ENCODE results near the gene INPP5B.
"Not testable (repeated sequence)": the region's sequence is repeated elsewhere in the genome, so short reads cannot be mapped to it uniquely, and the experiment has no call there.

INPP5B gene

DNA sequence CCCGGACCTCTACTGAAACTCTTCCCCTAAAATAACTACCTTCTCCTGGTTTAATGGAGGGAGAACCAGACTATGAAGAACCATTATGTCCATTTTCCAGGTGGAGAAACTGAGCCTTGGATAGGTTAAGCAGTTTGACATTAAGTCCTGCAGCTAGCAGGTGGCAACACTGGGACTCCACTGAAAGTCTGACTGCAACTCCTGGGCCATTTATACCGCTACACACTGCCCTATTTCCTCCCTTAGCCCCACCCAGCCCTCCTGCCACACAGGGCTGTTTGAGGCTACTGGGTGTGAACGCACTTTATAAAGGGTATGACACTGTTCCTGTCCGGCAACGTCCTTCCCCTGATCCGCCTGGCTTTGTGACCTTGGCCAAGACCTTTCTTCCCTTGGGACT, 511 bp upstream of the INPP5B start:
- DNase-seq, result no peak

DNA sequence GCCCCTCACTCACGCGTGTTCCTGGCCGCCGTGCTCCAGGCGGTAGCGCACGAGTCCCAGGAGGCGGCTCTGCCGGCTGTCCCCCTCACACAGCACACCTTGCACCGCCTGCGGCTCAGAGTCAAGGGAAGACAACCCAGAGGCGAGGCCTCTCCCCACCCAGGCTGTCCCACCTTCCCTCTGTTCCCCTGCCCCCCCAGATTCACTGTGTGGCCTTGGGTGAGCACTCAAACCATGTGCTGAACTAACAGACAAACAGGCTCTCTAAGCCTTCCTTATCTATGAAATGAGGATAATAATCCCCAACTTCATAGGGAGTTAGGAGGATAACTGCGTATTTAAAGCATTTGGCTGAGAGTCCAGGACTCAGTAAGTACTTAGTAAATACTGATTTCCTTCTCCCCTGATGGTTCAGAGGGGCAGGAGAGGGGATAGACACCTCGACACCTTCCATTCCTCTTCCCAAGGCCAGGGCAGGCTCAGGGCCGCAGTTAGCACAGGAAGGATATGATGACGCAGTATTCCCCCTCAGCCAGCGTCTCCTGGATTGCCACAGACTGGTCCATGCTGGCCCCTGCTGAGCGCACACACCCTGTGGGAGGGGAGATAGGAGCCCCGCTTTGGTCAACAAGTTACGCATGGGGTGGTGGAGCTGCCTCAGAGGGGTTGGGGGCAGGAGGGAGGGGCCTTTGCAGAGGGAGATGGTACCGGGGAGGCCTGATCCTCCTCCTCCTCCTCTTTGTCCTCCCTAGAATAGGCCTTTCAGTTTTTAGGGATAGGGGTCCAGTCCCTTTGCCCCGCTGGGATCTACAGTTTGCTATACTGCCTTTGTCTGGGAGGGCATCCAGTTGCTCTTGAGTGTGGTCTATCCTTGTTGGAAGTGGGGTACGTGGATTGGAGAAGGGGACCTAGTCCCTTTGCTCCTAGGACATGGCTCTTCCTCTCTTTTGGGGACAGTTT, 830 bp downstream of the INPP5B start:
- DNase-seq, result no peak

DNA sequence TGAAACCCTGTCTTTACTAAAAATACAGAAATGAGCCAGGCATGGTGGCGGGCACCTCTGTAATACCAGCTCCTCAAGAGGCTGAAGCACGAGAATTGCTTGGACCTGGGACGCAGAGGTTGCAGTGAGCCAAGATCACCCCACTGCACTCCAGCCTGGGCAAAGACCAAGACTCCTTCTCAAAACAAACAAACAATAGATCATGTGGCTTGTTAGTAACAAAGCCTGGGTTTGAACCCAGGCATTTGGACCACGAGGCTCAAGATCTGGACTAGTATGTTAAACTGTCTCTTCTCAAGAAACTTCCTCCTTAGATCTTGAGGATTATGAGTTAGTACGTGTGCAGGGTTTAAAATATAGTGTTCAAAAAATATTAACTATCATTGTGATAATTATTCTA, 1.6 kb downstream of the INPP5B start:
- no peak for DNase-seq

DNA sequence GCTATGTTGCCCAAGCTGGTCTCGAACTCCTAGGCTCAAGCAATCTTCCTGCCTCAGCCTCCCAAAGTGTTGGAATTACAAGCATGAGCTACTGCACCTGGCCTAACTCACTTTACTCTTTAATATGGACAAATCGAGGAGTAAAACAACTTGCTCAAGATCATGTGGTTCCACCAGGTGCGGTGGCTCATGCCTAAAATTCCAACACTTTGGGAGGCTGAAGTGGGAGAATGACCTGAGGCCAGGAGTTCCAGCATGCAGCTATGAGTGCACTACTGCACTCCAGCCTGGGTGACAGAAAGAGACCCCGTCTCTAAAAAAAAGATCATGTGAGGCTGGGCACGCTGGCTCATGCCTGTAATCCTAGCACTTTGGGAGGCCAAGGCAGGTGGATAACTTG, 2.0 kb downstream of the INPP5B start:
- DNase-seq, result no peak

DNA sequence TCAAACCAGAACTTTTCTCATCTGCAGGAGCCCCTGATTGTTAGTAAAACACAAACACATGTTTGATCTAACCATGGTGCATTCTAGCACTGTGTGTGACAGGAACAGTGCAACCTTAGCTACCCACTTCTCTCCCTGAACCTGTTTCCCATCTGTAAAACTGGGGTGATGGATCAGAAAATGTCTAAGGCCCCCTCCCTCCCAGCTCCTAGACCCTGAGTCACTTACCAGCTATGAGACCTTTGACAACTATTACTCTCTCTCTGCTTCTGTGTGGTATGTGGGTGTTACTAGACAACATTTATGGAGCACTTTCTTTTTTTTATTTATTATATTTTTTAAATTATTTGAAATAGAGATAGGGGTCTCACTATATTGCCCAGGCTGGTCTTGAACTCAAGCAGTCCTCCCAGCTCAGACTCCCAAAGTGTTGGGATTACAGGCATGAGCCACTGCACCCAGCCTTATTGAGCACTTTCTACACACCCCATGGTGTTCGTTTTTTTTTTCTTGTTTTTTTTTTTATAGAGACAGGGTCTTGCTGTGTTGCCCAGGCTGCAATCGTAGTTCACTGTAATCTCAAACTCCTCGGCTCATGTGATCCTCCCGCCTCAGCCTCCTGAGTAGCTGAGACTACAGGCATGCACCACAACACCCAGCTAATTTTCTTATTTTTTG, 2.6 kb downstream of the INPP5B start:
- DNase-seq, result no peak

DNA sequence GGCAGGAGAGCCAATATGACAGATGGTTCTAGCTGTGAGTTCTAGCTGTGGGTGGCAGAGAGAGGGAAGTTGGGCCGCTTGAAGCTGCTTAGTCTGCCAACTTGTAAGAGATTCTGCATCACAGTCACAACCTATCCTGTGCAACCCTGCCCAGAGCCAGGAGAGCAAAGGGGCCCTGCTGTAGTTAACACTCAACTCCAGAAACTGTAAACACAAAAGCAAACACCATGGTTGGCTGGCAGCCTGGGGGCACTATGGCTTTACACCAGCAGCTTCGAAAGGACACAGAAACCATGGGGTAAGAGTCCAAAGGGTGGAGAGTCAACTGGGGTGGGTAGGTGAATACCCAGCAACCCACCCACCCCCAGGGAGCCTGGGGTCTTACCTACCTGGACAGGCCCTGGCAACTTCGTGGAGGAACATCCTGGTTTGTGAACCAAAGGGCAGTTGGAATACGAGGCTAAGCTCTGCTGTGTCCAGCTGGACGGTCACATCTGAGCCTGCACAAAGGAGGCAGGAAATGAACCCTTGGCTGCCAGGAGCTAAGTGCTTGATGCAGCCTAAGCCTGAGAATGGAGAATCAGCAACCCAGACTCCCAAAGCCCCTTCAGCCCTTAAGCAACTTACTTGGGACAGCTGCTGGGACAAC, 6.4 kb downstream of the INPP5B start:
- no peak for DNase-seq

DNA sequence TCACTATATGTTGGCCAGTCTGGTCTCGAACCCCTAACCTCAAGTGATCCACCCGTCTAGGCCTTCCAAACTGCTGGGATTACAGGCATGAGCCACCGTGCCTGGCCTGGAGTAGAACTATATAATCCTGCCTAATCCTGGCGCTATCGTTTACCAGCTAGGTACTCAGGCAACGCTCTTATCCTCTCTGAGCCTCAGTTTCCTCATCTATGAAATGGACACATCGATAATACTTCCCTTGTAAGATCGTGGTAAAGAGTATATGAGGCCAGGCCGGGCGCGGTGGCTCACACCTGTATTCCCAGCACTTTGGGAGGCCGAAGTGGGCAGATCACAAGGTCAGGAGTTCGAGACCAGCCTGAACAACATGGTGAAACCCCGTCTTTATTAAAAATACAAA, 10.1 kb downstream of the INPP5B start:
- not testable (repeated sequence) for DNase-seq

DNA sequence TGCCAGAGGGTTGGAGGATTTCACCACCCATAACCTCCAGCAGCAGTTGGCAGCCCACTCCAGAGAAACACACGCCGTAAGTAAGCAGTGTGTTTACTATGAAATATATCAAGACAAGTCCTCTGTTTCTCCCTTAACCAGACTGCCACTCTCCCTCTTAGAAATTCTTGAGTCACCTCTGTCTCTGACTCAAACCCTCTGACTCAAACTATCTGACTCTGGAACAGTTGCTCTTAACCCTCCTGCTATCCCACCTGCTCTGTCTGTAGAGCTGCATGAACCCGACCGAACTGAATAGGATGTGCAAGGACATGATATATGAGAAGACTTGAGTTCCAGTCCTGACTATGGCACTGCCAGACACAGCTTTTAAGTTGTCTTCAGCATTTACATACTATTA, 14.1 kb downstream of the INPP5B start:
- DNase-seq, result no peak

DNA sequence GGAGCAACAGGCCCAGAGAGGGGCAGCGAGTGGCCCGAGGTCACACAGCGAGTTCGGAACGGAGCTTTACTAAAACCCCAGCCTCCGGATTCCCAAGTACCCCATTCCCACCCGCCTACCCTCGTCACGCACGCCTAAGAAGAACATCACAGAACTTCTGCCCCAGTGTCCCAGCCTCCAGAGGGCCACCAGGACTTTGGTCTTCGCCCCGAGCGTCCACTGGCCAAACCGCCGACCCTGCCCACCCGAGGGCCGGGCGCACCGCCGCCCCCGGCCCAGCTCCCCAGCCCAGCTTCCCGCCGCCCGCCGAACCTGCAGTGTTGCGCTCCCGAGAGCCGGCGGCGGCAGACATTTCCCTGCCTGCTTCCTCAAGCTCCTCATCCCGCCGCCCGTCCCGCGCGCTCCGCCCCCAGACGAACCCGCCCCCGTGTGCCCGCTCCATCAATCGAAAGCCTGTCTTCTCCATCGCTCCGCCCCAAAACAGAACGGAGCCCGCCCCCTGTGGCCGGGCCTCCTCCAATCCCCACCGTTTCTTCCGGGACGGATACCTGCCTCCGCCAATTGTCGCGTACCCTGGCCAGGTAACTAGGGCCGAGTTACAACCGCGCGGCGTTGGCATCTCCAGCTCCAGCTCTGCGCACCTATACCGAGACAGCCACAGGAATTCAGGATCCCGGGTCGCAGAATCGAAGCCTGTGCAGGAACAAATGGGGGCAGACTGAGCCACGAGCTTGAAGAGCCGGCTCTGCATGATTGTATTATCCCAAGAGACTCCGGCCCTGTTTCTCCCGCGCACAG, 15.3 kb downstream of the INPP5B start:
- peak; percentile 93 to 97 for DNase-seq

DNA sequence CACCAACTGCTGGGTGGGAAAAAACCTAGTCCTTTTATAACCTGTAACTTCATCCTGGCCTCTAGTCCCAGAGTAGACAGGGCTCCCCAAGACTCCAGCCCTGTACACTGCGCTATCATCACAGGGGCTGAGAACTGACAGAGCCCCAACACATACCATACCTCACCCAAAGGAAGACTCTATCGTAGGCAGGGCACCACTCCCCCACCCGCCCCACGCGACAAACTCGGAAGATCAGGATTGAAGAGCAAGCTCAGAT, 15.8 kb downstream of the INPP5B start:
- DNase-seq, result peak; percentile 8 to 19

DNA sequence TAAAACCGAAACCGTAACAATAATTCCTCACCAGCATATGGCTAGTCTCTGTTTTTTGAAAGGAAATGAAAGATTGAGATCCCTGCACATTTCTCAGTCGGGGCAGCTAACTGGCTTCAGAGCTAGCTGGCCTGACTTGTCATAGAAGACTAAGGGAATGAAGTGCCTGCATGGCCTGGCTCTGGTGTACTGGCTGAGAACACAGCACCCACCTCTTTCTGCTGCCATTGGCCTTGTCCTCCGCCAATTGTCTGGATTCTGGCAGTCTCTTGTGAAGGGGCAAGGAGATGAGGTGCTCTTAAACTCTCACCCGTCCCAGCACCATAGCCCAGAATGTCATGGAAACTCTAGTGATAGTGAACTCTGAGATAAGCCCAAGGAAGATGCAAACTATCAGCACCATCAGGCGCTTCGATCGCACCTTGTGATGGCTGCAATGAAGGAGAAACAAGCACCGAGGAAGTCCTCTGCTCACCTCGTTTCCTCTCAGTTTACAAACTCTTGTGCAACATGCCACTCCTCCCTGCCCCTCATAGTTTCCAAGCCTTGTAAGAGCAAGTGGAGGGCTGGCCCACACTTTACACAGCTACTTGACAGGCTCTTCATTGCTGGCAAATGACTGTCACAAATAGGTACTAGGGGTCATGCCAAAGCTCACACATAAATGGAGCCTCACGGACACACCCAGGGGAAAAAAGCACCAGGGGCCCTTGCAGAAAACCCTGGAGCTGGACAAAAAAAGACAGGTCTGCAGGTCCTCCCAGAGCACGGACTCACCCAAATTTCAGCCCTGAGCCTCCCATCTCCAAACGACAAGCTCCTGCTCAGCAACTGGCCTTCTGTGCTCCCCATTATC, 16.4 kb downstream of the INPP5B start:
- DNase-seq, result peak; percentile 37 to 46

DNA sequence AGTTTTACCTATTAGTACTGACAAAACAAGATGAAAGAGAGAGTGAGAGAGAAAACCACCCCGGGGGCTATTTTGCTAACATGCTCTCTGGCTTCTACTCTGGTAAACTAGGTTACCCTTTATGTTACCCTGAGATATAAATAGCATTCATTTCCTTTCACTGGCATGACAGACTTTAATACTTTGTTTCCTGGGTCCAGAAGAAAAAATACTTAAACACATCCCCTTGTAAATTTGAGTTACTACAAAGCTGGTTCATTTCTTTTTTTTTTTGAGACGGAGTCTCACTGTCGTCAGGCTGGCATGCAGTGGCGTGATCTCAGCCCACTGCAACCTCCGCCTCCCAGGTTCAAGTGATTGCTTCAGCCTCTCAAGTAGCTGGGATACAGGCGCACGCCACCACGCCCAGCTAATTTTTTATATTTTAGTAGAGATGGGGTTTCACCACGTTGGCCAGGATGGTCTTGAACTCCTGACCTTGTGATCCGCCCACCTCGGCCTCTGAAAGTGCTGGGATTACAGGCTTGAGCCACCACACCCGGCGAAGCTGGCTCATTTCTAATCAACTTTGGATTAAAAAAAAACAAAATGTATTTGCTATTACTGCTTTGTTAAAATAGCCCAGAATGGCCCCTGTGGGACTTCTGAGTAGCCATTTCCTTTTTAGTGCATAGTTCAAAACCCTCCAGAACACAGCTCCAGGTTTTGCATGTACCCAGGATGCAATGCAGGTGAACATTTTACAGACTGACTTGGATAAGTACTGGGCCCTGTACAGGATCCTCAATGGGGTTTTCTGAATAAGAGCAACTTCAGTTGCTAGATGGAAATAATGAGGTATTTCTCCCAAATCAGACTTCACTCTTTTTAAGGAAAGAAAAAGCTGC, 20.6 kb downstream of the INPP5B start:
- no peak for DNase-seq

DNA sequence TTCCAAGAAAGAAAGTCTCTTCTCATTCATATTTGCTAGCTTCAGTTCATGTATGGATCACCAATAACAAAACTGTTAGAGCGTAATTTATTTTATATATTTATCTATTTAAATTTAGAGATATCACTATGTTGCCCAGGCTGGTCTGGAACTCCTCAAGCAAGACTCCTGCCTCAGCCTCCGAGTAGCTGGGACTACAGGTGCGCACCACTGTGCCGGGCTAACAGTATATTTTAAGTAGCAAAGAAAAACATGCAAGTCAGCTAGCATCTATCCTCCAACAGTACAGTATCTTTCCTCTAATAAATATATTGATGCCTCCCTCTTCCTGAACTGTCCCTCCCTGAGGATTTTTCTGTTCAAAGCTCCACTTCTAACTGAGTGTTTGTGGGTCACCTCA, 21.5 kb downstream of the INPP5B start:
- no peak for DNase-seq

DNA sequence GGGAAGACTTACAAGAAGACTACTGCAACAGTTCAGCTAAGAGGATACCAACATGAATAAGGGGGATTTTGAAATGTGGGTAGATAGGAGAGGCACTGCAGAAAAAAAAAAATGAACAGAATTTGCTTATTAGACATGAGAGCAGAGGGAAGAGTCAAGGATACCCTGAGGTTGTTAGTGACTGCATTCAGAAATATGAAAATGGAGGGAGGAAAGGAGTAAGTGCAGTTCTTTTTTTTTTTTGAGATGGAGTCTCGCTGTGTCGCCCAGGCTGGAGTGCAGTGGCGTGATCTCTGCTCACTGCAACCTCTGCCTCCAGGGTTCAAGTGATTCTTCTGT, 23.3 kb downstream of the INPP5B start:
- DNase-seq, result no peak

DNA sequence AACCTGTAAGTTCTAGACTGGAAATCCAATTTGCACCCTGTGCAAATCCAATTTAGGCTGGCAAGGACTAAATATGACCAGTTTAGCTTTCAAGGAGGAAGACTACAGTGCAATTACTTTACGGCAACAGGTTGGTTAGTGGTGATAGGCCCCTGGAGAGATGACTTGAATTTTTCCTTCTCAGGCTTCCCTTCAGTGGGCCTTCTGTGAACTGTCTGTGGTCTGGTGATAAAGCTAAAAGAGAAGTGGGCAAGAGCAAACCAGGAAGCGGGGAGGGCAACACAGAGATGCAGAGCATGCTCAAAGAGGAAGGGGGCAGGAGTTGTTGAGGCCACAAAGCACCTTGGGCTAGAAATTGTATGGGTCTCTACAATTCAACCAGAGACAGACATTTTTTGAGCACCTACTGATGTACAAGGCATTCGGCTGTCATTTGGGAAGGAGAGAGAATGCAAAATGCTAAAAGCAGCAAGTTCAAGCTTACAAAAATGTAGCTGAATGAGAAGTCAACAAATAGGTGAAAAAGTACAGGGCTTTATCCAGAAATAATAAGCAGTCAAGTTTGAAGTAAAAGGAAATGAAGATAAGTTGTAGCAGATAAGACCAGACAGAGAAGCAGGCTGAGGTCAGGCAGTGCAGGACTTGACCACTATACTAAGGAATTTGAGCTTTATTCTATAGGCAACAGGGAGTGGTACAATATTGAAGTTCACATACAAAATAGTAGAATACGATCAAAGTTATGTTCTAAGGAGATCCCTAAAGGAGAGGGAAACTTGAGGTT, 23.9 kb downstream of the INPP5B start:
- DNase-seq, result no peak

DNA sequence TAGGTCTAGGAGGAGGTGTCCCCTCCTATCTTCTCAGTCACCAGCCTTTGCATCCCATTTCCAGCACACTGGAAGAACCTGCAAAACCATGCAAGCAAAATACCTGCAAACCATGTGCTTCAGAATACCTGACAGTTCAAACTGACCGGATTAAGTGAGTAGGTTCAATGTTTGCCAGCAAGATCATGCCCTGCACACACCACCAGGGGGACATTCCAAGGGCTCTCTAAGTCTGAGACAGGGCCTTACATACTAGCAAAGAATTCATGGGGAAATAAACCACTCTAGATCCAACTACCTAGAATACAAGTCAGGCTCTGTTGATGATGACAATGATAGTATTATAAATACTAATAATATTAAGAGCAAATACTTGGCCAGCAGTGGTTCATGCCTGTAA, 27.6 kb downstream of the INPP5B start:
- no peak for DNase-seq

DNA sequence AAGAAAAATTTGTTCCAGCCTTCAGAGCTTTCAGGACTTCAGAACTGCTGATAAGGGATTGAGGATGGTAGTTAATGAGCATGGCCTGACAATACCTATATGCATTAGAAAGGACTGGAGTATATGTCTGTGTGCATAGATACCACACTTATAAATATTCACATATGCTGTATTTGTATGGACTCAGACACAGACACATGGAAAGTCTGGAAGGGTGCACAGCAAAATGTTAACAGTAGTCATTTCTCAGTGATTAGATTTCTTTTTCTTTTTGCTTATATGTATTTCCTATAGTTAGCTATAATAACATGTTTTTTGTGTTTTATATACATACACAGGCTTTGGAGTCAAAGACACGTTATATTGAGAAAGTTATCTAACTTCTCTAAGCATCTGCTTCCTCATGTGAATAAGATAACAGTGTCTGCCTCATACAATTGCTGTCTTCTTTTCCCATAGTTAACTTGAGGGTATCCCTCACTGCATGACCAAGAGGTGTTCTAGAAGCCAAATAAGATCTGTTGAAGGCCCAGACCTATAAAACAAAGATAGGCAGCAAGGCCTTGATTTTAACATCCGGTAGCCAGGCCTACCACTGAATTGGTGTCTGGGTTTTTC, 31.3 kb downstream of the INPP5B start:
- no peak for DNase-seq

DNA sequence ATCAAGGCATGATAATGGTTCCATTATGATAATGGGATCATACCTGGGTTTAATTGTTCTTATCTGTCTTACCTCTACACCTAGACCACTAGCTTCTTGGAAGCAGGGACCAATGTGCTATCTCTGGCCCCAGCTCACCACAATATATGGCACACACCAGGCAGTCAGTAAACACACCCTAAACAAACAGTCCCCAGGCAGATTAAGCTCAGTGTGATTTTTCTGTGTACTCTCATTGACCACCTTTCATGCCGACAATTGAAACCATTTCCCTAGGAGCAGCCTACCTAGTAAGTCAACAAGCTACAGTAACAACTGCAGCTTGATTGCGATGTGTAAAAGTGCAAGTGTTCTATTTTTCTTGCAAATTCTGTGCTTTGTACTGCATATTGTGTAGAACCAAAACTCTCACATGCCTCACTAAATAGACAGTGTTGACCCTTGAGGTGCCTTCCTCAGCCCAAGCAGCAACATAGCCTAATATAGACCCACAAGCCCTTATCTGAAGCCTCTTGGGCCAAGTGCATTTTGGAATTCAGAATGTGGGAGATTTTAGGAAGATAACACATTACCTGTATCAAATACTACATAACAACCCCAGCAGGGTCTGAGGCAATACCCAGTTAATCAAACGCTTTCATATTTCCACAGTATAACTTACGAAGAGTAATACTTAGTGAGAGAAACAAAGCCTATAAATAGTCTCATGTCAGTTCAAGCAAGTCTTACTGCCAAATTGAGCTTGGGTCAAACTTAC, 32.0 kb downstream of the INPP5B start:
- no peak for DNase-seq

DNA sequence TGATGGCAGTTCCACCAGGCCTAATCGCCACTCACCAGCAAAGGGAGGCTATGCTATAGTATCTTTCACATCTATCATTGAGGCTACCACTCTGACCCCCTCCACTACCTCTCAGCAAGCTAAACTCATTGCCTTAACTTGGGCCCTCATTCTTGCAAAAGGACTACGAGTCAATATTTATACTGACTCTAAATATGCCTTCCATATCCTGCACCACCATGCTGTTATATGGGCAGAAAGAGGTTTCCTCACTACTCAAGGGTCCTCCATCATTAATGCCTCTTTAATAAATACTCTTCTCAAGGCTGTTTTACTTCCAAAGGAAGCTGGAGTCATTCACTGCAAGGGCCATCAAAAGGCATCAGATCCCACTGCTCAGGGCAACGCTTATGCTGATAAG, 35.4 kb downstream of the INPP5B start:
- DNase-seq, result not testable (repeated sequence)

Data from activated CD4-positive, alpha-beta T cell treated with anti-CD3 and anti-CD28 coated beads for 4 hours (primary cell).